ENCODE data around the gene ANKK1.

ANKK1 gene

GRCh38 chr11:113351480-113351879 is 36.1 kb upstream of the ANKK1 start:
- TF ChIP-seq EZH2 (IDR thresholded peaks at IDR 0.05), result no peak
- no peak for TF ChIP-seq FOXP2 (optimal IDR thresholded peaks at IDR 0.05; ENCODE audit: control extremely low read depth, extremely low read length, insufficient read depth)
- no peak for TF ChIP-seq POLR2AphosphoS5 (IDR thresholded peaks at IDR 0.05; ENCODE audit: borderline replicate concordance, low read depth, low read length)
- Histone ChIP-seq H3K4me3 (no peak overlapping the region), H3K9me3 (ENCODE audit: low read depth, low read length) (no peaks in the 10 kb centered on the region), H3K27ac (no peak overlapping the region), H3K9ac (ENCODE audit: insufficient read length) (no peak overlapping the region), H3K36me3 (ENCODE audit: insufficient read depth, low read length) (no peaks in the 10 kb centered on the region)
- no peak for DNase-seq (ENCODE audit: low read depth, low spot score)

- TF ChIP-seq EZH2 (IDR thresholded peaks at IDR 0.05) (no peak), POLR2AphosphoS5 (IDR thresholded peaks at IDR 0.05; ENCODE audit: borderline replicate concordance, low read depth, low read length) (no peak), FOXP2 (optimal IDR thresholded peaks at IDR 0.05; ENCODE audit: control extremely low read depth, extremely low read length, insufficient read depth) (no peak)
- Histone ChIP-seq H3K27ac (no peak overlapping the region), H3K9ac (ENCODE audit: insufficient read length) (no peak overlapping the region), H3K9me3 (ENCODE audit: low read depth, low read length) (no peaks in the 10 kb centered on the region), H3K4me3 (no peak overlapping the region), H3K36me3 (ENCODE audit: insufficient read depth, low read length) (no peaks in the 10 kb centered on the region)
- DNase-seq (ENCODE audit: low read depth, low spot score), result no peak
Observed at GRCh38 chr11:113356203-113356602, 31.4 kb upstream of the ANKK1 start.

GRCh38 chr11:113363406-113363805 is 24.2 kb upstream of the ANKK1 start:
- no peak overlapping the region for H3K9ac ChIP-seq (ENCODE audit: insufficient read length)
- DNase-seq (ENCODE audit: low read depth, low spot score), result no peak
- TF ChIP-seq EZH2 (IDR thresholded peaks at IDR 0.05) (no peak), FOXP2 (optimal IDR thresholded peaks at IDR 0.05; ENCODE audit: control extremely low read depth, extremely low read length, insufficient read depth) (no peak), POLR2AphosphoS5 (IDR thresholded peaks at IDR 0.05; ENCODE audit: borderline replicate concordance, low read depth, low read length) (no peak)
- H3K36me3 ChIP-seq (ENCODE audit: insufficient read depth, low read length), result no peaks in the 10 kb centered on the region
- no peak overlapping the region for H3K4me3 ChIP-seq
- H3K9me3 ChIP-seq (ENCODE audit: low read depth, low read length), result no peaks in the 10 kb centered on the region
- H3K27ac ChIP-seq, result no peak overlapping the region

- TF ChIP-seq EZH2 (IDR thresholded peaks at IDR 0.05) (no peak), POLR2AphosphoS5 (IDR thresholded peaks at IDR 0.05; ENCODE audit: borderline replicate concordance, low read depth, low read length) (no peak), FOXP2 (optimal IDR thresholded peaks at IDR 0.05; ENCODE audit: control extremely low read depth, extremely low read length, insufficient read depth) (no peak)
- H3K9ac ChIP-seq (ENCODE audit: insufficient read length), result no peak overlapping the region
- H3K36me3 ChIP-seq (ENCODE audit: insufficient read depth, low read length), result no peaks in the 10 kb centered on the region
- no peak overlapping the region for H3K4me3 ChIP-seq
- H3K27ac ChIP-seq, result no peak overlapping the region
- H3K9me3 ChIP-seq (ENCODE audit: low read depth, low read length), result no peaks in the 10 kb centered on the region
- no peak for DNase-seq (ENCODE audit: low read depth, low spot score)
Observed at GRCh38 chr11:113363996-113364641, 23.5 kb upstream of the ANKK1 start.

DNA sequence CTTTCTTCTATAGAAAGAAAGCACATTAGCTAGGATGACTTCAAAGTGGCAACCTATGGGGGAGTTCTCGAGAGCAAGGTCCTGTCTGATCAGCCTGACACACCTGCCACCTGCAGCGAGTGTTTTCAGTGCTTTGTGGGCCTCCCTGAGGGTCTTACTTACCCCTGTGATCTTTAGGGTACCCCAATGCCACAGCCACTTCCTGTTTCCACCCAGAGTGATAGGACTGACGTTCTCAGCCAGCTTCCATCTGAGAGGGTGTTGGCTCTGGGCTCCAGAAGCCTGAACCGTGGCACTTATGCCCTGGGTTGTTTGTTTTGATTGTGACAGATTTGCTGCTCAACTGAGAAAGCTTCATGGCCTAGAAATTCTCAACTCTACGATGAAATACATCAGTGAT is 21.7 kb upstream of the ANKK1 start:
- Histone ChIP-seq H3K9me3 (ENCODE audit: low read depth, low read length) (no peaks in the 10 kb centered on the region), H3K9ac (ENCODE audit: insufficient read length) (no peak overlapping the region), H3K27ac (no peak overlapping the region), H3K4me3 (no peak overlapping the region), H3K36me3 (ENCODE audit: insufficient read depth, low read length) (no peaks in the 10 kb centered on the region)
- DNase-seq (ENCODE audit: low read depth, low spot score), result no peak
- TF ChIP-seq EZH2 (IDR thresholded peaks at IDR 0.05) (no peak), FOXP2 (optimal IDR thresholded peaks at IDR 0.05; ENCODE audit: control extremely low read depth, extremely low read length, insufficient read depth) (no peak), POLR2AphosphoS5 (IDR thresholded peaks at IDR 0.05; ENCODE audit: borderline replicate concordance, low read depth, low read length) (no peak)

GRCh38 chr11:113369411-113369810 is 18.2 kb upstream of the ANKK1 start:
- no peak for DNase-seq (ENCODE audit: low read depth, low spot score)
- TF ChIP-seq EZH2 (IDR thresholded peaks at IDR 0.05) (no peak), POLR2AphosphoS5 (IDR thresholded peaks at IDR 0.05; ENCODE audit: borderline replicate concordance, low read depth, low read length) (no peak), FOXP2 (optimal IDR thresholded peaks at IDR 0.05; ENCODE audit: control extremely low read depth, extremely low read length, insufficient read depth) (no peak)
- Histone ChIP-seq H3K27ac (no peak overlapping the region), H3K9ac (ENCODE audit: insufficient read length) (no peak overlapping the region), H3K9me3 (ENCODE audit: low read depth, low read length) (no peaks in the 10 kb centered on the region), H3K4me3 (no peak overlapping the region), H3K36me3 (ENCODE audit: insufficient read depth, low read length) (no peaks in the 10 kb centered on the region)

GRCh38 chr11:113370634-113371033 is 16.9 kb upstream of the ANKK1 start:
- H3K27ac ChIP-seq, result no peak overlapping the region
- H3K9me3 ChIP-seq (ENCODE audit: low read depth, low read length), result no peaks in the 10 kb centered on the region
- H3K9ac ChIP-seq (ENCODE audit: insufficient read length), result no peak overlapping the region
- no peak for DNase-seq (ENCODE audit: low read depth, low spot score)
- TF ChIP-seq FOXP2 (optimal IDR thresholded peaks at IDR 0.05; ENCODE audit: control extremely low read depth, extremely low read length, insufficient read depth), result no peak
- no peaks in the 10 kb centered on the region for H3K36me3 ChIP-seq (ENCODE audit: insufficient read depth, low read length)
- no peak overlapping the region for H3K4me3 ChIP-seq

GRCh38 chr11:113372309-113372708 is 15.3 kb upstream of the ANKK1 start:
- H3K4me3 ChIP-seq, result no peak overlapping the region
- no peak for DNase-seq (ENCODE audit: low read depth, low spot score)
- no peak overlapping the region for H3K9ac ChIP-seq (ENCODE audit: insufficient read length)
- no peaks in the 10 kb centered on the region for H3K36me3 ChIP-seq (ENCODE audit: insufficient read depth, low read length)
- TF ChIP-seq EZH2 (IDR thresholded peaks at IDR 0.05), result no peak
- no peak for TF ChIP-seq POLR2AphosphoS5 (IDR thresholded peaks at IDR 0.05; ENCODE audit: borderline replicate concordance, low read depth, low read length)
- no peak for TF ChIP-seq FOXP2 (optimal IDR thresholded peaks at IDR 0.05; ENCODE audit: control extremely low read depth, extremely low read length, insufficient read depth)
- no peaks in the 10 kb centered on the region for H3K9me3 ChIP-seq (ENCODE audit: low read depth, low read length)
- no peak overlapping the region for H3K27ac ChIP-seq

DNA sequence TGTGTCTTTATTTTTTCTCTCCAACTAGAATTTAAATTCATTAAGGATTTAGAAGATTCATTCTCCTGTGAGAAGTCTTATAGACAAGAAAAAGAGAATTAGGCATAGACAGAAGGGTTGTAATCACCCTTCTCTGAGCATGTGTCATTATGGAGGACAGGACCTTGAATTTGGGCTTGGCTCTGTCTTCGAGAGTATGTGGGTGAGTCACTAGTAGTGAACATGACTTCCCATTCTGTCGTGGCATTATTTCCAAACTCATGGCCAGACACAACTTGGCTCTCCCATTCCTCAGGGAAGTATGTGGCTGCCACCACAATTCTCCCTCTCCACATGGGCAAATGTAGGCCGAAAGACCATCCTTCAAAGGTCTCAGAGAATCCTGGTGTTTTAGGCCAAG is 14.3 kb upstream of the ANKK1 start:
- TF ChIP-seq POLR2AphosphoS5 (IDR thresholded peaks at IDR 0.05; ENCODE audit: borderline replicate concordance, low read depth, low read length), result no peak
- no peak for TF ChIP-seq EZH2 (IDR thresholded peaks at IDR 0.05)
- TF ChIP-seq FOXP2 (optimal IDR thresholded peaks at IDR 0.05; ENCODE audit: control extremely low read depth, extremely low read length, insufficient read depth), result no peak
- H3K4me3 ChIP-seq, result no peak overlapping the region
- H3K36me3 ChIP-seq (ENCODE audit: insufficient read depth, low read length), result no peaks in the 10 kb centered on the region
- H3K27ac ChIP-seq, result no peak overlapping the region
- H3K9ac ChIP-seq (ENCODE audit: insufficient read length), result no peak overlapping the region
- no peaks in the 10 kb centered on the region for H3K9me3 ChIP-seq (ENCODE audit: low read depth, low read length)
- no peak for DNase-seq (ENCODE audit: low read depth, low spot score)
